Peyer's patch (tissue), 4 donors: Measurements from ENCODE around the gene SIMC1.

ENCODE experiments used
- CTCF ChIP-seq, 6 experiments: fragments of 450-650 bp in 4 of 6; fragments of 200-600 bp in 2 of 6; sonication (generic) in 1 of 6; IDR thresholded peaks; one replicate each; pipeline ENCODE4 v1.5.1; 2017 to 2019; ENCODE audit warnings: antibody characterized with exemption in 6 of 6, mild to moderate bottlenecking in 3 of 6, moderate library complexity in 1 of 6
- POLR2A ChIP-seq, 2 donors: fragments of 450-650 bp; IDR thresholded peaks; one replicate each; pipeline ENCODE4 v1.5.1; 2017; ENCODE audit warnings: antibody characterized with exemption in 2 of 2, mild to moderate bottlenecking in 2 of 2, moderate library complexity in 2 of 2

- TF ChIP-seq POLR2A (IDR thresholded peaks at IDR 0.05) (no peak), CTCF (IDR thresholded peaks at IDR 0.05) (no peak)
These were observed 153.8 kb downstream of the SIMC1 start for GRCh38 chr5:176391999-176392398.
